Neuronal stem cell (in vitro differentiated cells): Measurements from ENCODE around the gene RARG.

Experiments
- DNase-seq: peaks from one replicate; pipeline ENCODE4 v3.0.0-alpha.2; 2013; ENCODE audit warnings: low spot score
- H2AFZ ChIP-seq: one replicate; pipeline ENCODE4 v1.6.1; 2013; ENCODE audit warnings: mild to moderate bottlenecking, low read length, inconsistent platforms
- H2AK5ac ChIP-seq: 2 replicates; pipeline ENCODE4 v1.6.1; 2013; ENCODE audit warnings: low read depth, mild to moderate bottlenecking, inconsistent platforms, low read length, moderate library complexity, mixed read lengths
- H2BK120ac ChIP-seq: 2 replicates; pipeline ENCODE4 v1.6.1; 2013; ENCODE audit warnings: low read depth, mild to moderate bottlenecking, inconsistent platforms, low read length, moderate library complexity, mixed read lengths
- H2BK12ac ChIP-seq: one replicate; pipeline ENCODE4 v1.6.1; 2013; ENCODE audit warnings: low read length, inconsistent platforms
- H2BK15ac ChIP-seq: 2 replicates; pipeline ENCODE4 v1.6.1; 2013; ENCODE audit warnings: mild to moderate bottlenecking, low read length, inconsistent platforms, mixed read lengths
- H2BK5ac ChIP-seq: one replicate; pipeline ENCODE4 v1.6.1; 2013; ENCODE audit warnings: inconsistent platforms, mild to moderate bottlenecking, low read length, moderate library complexity
- H3K14ac ChIP-seq: one replicate; pipeline ENCODE4 v1.6.1; 2013; ENCODE audit warnings: low read length, inconsistent platforms
- H3K18ac ChIP-seq: 2 replicates; pipeline ENCODE4 v1.6.1; 2013; ENCODE audit warnings: low read length, inconsistent platforms
- H3K23ac ChIP-seq: 2 replicates; pipeline ENCODE4 v1.6.1; 2013; ENCODE audit warnings: low read depth, mild to moderate bottlenecking, mixed read lengths, low read length, inconsistent platforms; ENCODE audit not compliant: poor library complexity
- H3K27ac ChIP-seq: replicated peaks from 3 replicates; pipeline ENCODE4 v1.5.1; 2013; ENCODE audit warnings: low read length, inconsistent platforms
- H3K27me3 ChIP-seq, 3 experiments: 2 replicates each; pipeline ENCODE4 v1.6.1; 2013; ENCODE audit warnings: low read length in 3 of 3, mild to moderate bottlenecking in 2 of 3, inconsistent platforms in 1 of 3, low read depth in 1 of 3, mixed read lengths in 1 of 3, moderate library complexity in 1 of 3; ENCODE audit not compliant: control insufficient read depth in 3 of 3, insufficient read depth in 3 of 3
- H3K36me3 ChIP-seq, 2 donors: replicated peaks in 1 of 2; 2 replicates each; pipeline ENCODE4 v1.6.1; 2013; ENCODE audit warnings: low read length in 2 of 2; ENCODE audit not compliant: control insufficient read depth in 2 of 2, insufficient read depth in 2 of 2
- H3K4ac ChIP-seq: 2 replicates; pipeline ENCODE4 v1.6.1; 2013; ENCODE audit warnings: inconsistent platforms, mild to moderate bottlenecking, low read length, moderate library complexity
- H3K4me1 ChIP-seq, 2 donors: 1 replicate in 1 of 2; 2 replicates in 1 of 2; pipeline ENCODE4 v1.6.1; 2013; ENCODE audit warnings: low read length in 2 of 2, low read depth in 1 of 2; ENCODE audit not compliant: control insufficient read depth in 2 of 2, insufficient read depth in 1 of 2
- H3K4me2 ChIP-seq: one replicate; pipeline ENCODE4 v1.6.1; 2013; ENCODE audit warnings: mild to moderate bottlenecking, low read length, inconsistent platforms; ENCODE audit not compliant: insufficient read depth, poor library complexity, severe bottlenecking
- H3K4me3 ChIP-seq, 2 donors: 2 replicates each; pipeline ENCODE4 v1.5.1; 2013; ENCODE audit warnings: low read length in 2 of 2, mild to moderate bottlenecking in 2 of 2, inconsistent platforms in 1 of 2, moderate library complexity in 1 of 2
- H3K79me1 ChIP-seq: one replicate; pipeline ENCODE4 v1.6.1; 2013; ENCODE audit warnings: low read depth, mild to moderate bottlenecking, inconsistent platforms, low read length, moderate library complexity
- H3K9ac ChIP-seq: one replicate; pipeline ENCODE4 v1.6.1; 2013; ENCODE audit warnings: mild to moderate bottlenecking, low read depth, low read length, inconsistent platforms; ENCODE audit not compliant: poor library complexity
- H3K9me3 ChIP-seq, 2 donors: replicated peaks in 1 of 2; 2 replicates each; pipeline versions ENCODE3 to v1.6.1; 2013; ENCODE audit warnings: low read length in 2 of 2, mild to moderate bottlenecking in 2 of 2, inconsistent platforms in 1 of 2, low read depth in 1 of 2, mixed read lengths in 1 of 2, moderate library complexity in 1 of 2; ENCODE audit not compliant: control insufficient read depth in 2 of 2, insufficient read depth in 1 of 2
- H4K8ac ChIP-seq: one replicate; pipeline ENCODE4 v1.6.1; 2013; ENCODE audit warnings: low read depth, mild to moderate bottlenecking, inconsistent platforms, low read length, moderate library complexity
- H4K91ac ChIP-seq: one replicate; pipeline ENCODE4 v1.6.1; 2013; ENCODE audit warnings: low read length, low read depth, mild to moderate bottlenecking, inconsistent platforms; ENCODE audit not compliant: poor library complexity
- WGBS, 2 donors: extraction: QIAGEN DNeasy Blood & Tissue Kit; methylation state at CpG; one replicate each; pipeline ENCODE4 v1.1.7; 2013; ENCODE audit warnings: missing lambda C conversion rate in 2 of 2, mixed read lengths in 1 of 2; ENCODE audit not compliant: insufficient read length in 2 of 2, insufficient replicate concordance in 1 of 2; ENCODE audit errors: extremely low coverage in 2 of 2; 5-methylcytosine and 5-hydroxymethylcytosine counted together

The RARG gene

DNA sequence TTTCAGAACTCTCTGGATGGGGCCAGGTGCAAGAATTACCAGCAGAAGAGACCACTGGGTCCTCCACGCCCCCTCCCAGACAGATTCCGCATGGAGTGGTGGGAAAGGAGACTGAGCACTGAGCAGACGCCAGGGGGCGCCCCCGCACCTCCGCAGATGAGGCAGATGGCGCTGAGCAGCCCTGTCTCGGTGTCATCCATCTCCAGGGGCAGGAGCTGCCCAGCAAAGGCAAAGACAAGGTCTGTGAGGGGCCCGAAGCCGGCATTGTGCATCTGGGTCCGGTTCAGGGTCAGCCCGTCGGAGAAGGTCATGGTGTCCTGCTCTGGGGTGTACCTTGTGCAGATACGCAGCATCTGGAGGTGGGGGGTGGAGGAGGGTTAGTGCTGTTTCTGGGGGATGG lies 18.7 kb downstream of the RARG start:
- Histone ChIP-seq H3K36me3 (no peaks in the 10 kb centered on the region), H3K4ac (no peak overlapping the region), H2AK5ac (peak overlapping the region; percentile 77), H4K91ac (peak overlapping the region; percentile 17), H3K79me1 (no peaks in the 10 kb centered on the region), H3K4me2 (no peak overlapping the region), H3K9me3 (no peaks in the 10 kb centered on the region), H3K18ac (no peak overlapping the region), H3K27me3 (peaks cover 0 to 28% (median 6%) of the 10 kb centered on the region in 3 experiments), H4K8ac (no peak overlapping the region), H2AFZ (peak overlapping the region; percentile 78), H3K4me3 (no peak overlapping the region), H2BK5ac (peak overlapping the region; percentile 93), H3K14ac (no peak overlapping the region), H3K23ac (peak overlapping the region; percentile 44), H2BK120ac (no peak overlapping the region), H3K9ac (no peak overlapping the region), H2BK15ac (no peak overlapping the region), H3K4me1 (peaks cover 13 to 20% of the 10 kb centered on the region in 2 donors), H2BK12ac (no peak overlapping the region), H3K27ac (no peak overlapping the region)
- WGBS, 2 donors, result no CpG with 5 or more reads among the region's 14 CpGs
- DNase-seq, result peak; percentile 77

DNA sequence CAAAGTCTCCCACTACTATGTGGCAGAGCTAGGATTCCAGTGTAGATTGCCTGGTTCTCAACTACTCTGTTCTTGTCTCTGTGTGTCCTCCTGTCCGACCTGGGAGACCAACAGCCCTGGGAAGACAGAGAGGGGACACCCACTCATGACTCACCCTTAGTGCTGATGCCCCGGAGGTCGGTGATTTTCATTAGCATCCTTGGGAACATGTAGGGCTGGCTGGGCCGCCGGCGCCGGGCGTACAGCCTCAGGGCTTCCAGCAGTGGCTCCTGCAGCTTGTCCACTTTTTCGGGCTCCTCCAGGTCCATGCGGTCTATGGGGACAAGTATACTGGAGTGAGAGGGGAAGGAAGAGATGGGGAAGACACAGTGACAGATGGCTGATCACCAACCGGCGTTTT lies 19.1 kb downstream of the RARG start:
- DNase-seq, result no peak
- Histone ChIP-seq H3K9ac (no peak overlapping the region), H2AK5ac (peak overlapping the region; percentile 73)

DNA sequence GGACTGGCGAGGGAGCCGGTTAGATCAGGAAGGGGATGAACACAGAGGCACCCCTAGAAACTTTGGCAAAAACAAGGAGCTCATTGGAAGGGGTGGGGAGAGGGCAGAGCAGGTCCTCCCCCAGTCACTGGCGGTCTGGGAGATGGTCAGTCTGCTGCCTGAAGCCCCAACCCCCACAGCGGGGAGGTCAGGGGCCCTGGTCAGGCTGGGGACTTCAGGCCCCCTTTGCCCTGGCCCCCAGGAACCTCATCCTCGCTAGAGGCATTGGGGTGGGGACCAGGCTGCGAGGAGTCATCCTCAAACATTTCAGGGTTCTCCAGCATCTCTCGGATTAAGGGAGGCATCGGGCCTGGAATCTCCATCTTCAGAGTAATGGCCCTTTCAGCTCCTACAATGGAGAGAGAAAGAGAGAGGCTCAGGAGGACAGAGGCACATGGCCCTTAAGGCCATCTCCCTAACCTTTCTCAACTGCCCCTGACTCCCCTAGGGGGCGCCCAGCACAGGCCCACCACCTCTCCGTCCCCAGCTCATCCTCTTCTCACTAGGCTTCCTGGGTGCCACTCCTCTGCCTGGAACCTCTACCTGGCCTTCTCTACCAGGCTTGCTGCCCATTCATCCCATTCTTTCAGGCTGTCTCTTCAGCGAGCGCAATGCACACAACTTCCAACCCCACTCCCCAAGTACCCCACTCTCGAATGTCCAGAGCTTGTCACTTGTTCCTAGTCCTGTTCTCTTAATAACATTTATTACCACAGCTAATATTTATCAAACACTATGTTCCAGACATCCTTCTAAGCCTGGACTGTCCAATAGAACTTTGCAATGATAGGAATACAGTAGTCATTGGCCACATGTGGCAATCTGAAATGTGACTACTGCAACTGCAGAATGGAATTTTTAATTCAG lies 20.3 kb downstream of the RARG start:
- Histone ChIP-seq H3K27ac (no peak overlapping the region), H4K91ac (no peak overlapping the region), H3K79me1 (no peaks in the 10 kb centered on the region), H3K27me3 (peaks cover 0 to 22% (median 0%) of the 10 kb centered on the region in 3 experiments), H3K36me3 (no peaks in the 10 kb centered on the region), H3K23ac (no peak overlapping the region), H2AK5ac (peak overlapping the region; percentile 9), H2BK12ac (peak overlapping the region; percentile 44), H3K4me1 (peaks cover 4 to 8% of the 10 kb centered on the region in 2 donors), H4K8ac (no peak overlapping the region), H3K14ac (no peak overlapping the region), H3K4ac (no peak overlapping the region), H3K4me3 (no peak overlapping the region), H2AFZ (no peak overlapping the region), H3K4me2 (no peak overlapping the region), H3K9ac (no peak overlapping the region), H3K18ac (no peak overlapping the region), H3K9me3 (no peaks in the 10 kb centered on the region), H2BK120ac (no peak overlapping the region), H2BK15ac (no peak overlapping the region), H2BK5ac (no peak overlapping the region)
- no CpG with 5 or more reads among the region's 13 CpGs for WGBS, 2 donors
- DNase-seq, result no peak

More for the DNA sequence above, 19.1 kb downstream of the RARG start:
- Histone ChIP-seq H3K23ac (no peak overlapping the region), H2AFZ (peak overlapping the region; percentile 78), H3K79me1 (no peaks in the 10 kb centered on the region), H2BK120ac (no peak overlapping the region), H2BK15ac (no peak overlapping the region), H2BK5ac (peak overlapping the region; percentile 93), H3K4me2 (no peak overlapping the region), H4K91ac (peak overlapping the region; percentile 17), H3K4ac (no peak overlapping the region), H3K4me3 (no peak overlapping the region), H3K4me1 (peaks cover 11 to 19% of the 10 kb centered on the region in 2 donors), H2BK12ac (no peak overlapping the region), H3K18ac (no peak overlapping the region), H3K14ac (no peak overlapping the region), H4K8ac (no peak overlapping the region), H3K27me3 (peaks cover 0 to 26% (median 2%) of the 10 kb centered on the region in 3 experiments), H3K9me3 (no peaks in the 10 kb centered on the region), H3K27ac (no peak overlapping the region), H3K36me3 (no peaks in the 10 kb centered on the region)
- no CpG with 5 or more reads among the region's 12 CpGs for WGBS, 2 donors

DNA sequence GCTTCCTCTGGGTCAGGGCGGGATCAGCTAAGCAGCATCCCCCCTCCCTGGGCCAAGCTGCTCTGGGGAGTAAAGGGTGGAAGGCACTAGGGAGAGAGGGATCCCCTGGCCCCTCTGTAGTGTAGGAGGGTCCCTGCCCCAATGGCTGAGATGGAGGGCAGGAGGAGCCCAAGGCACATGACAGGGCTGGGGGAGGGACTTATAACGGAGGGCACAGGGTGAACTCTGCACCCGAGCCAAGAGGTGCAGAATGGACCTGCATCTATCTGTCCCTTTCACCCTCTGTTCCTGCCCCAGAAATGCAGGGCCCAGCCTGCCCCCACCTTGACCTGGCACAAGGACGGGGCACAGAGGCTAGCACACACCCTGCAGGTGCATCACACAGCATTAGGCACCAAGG lies 21.2 kb downstream of the RARG start:
- peak overlapping the region; percentile 68 for H2AK5ac ChIP-seq
- H3K23ac ChIP-seq, result peak overlapping the region; percentile 52
- H2BK5ac ChIP-seq, result no peak overlapping the region
- H2BK15ac ChIP-seq, result no peak overlapping the region
- H3K36me3 ChIP-seq, result no peaks in the 10 kb centered on the region
- no CpG with 5 or more reads among the region's 4 CpGs for WGBS, 2 donors
- no peak overlapping the region for H2BK12ac ChIP-seq
- no peak overlapping the region for H3K4ac ChIP-seq
- no peak overlapping the region for H4K8ac ChIP-seq
- peaks cover 5% of the 10 kb centered on the region in 2 donors for H3K4me1 ChIP-seq
- no peak overlapping the region for H3K4me2 ChIP-seq
- no peak overlapping the region for H4K91ac ChIP-seq
- peaks cover 0 to 23% (median 0%) of the 10 kb centered on the region in 3 experiments for H3K27me3 ChIP-seq
- H3K9ac ChIP-seq, result no peak overlapping the region
- no peaks in the 10 kb centered on the region for H3K9me3 ChIP-seq
- no peak overlapping the region for H2BK120ac ChIP-seq
- no peak overlapping the region for H2AFZ ChIP-seq
- no peak for DNase-seq
- no peak overlapping the region for H3K14ac ChIP-seq
- no peak overlapping the region for H3K18ac ChIP-seq
- peak overlapping the region in 1 of 2 donors; percentile 45 for H3K4me3 ChIP-seq
- no peaks in the 10 kb centered on the region for H3K79me1 ChIP-seq
- no peak overlapping the region for H3K27ac ChIP-seq
